Measurements from ENCODE around the gene ERC1.
"Not testable (repeated sequence)": the region's sequence is repeated elsewhere in the genome, so short reads cannot be mapped to it uniquely, and the experiment has no call there.

Gene ERC1

DNA sequence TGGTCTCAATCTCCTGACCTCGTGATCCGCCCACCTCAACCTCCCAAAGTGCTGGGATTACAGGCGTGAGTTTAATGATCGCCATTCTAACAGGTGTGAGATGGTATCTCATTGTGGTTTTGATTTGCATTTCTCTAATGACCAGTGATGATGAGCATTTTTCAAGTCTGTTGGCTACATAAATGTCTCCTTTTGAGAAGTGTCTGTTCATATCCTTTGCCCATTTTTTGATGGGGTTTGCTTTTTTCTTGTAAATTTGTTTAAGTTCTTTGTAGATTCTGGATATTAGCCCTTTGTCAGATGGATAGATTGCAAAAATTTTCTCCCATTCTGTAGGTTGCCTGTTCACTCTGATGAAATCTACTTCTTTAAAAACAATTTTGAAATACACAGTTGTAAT is 264.8 kb downstream of the ERC1 start:
- not testable (repeated sequence) for H3K27ac Mint-ChIP-seq, H3K27me3 Mint-ChIP-seq, ATAC-seq, H3K4me1 Mint-ChIP-seq, H3K4me3 Mint-ChIP-seq, H3K9me3 Mint-ChIP-seq
- peaks cover 30% of the 10 kb centered on the region for H3K36me3 Mint-ChIP-seq

DNA sequence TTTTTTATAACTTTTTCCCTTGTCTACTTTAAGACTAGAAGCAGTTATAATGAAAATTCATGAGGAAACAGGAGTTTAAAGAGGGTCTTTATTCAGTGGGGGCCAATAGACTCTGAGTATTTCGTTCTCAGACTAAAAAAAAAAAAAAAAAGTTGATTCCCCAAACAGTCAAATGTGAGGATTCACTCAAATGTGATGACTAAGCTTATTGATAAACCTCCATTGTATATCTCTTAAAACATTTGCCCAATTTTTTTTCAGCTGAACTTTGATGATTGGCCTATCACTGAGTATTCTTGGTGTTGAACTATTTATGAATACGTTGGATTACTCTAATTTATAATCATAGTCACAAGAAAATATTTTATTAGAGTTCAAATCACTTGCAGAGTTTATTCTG is 265.3 kb downstream of the ERC1 start:
- peaks cover 35% of the 10 kb centered on the region for H3K36me3 Mint-ChIP-seq
- ATAC-seq: no peak
- no peak overlapping the region for H3K27ac Mint-ChIP-seq
- H3K9me3 Mint-ChIP-seq: no peaks in the 10 kb centered on the region
- H3K4me1 Mint-ChIP-seq: no peaks in the 10 kb centered on the region
- H3K4me3 Mint-ChIP-seq: no peak overlapping the region
- H3K27me3 Mint-ChIP-seq: no peaks in the 10 kb centered on the region

- H3K4me3 Mint-ChIP-seq: no peak overlapping the region
- no peak for ATAC-seq
- H3K36me3 Mint-ChIP-seq: peaks cover 39% of the 10 kb centered on the region
- H3K4me1 Mint-ChIP-seq: no peaks in the 10 kb centered on the region
- no peaks in the 10 kb centered on the region for H3K27me3 Mint-ChIP-seq
- H3K9me3 Mint-ChIP-seq: no peaks in the 10 kb centered on the region
- no peak overlapping the region for H3K27ac Mint-ChIP-seq
Measured at GRCh38 chr12:1256991-1257390, 266.0 kb downstream of the ERC1 start.

- H3K9me3 Mint-ChIP-seq: no peaks in the 10 kb centered on the region
- H3K27ac Mint-ChIP-seq: no peak overlapping the region
- no peaks in the 10 kb centered on the region for H3K27me3 Mint-ChIP-seq
- peaks cover 66% of the 10 kb centered on the region for H3K36me3 Mint-ChIP-seq
- ATAC-seq: no peak
- H3K4me3 Mint-ChIP-seq: no peak overlapping the region
- H3K4me1 Mint-ChIP-seq: no peaks in the 10 kb centered on the region
Measured at GRCh38 chr12:1262011-1262410, 271.0 kb downstream of the ERC1 start.

DNA sequence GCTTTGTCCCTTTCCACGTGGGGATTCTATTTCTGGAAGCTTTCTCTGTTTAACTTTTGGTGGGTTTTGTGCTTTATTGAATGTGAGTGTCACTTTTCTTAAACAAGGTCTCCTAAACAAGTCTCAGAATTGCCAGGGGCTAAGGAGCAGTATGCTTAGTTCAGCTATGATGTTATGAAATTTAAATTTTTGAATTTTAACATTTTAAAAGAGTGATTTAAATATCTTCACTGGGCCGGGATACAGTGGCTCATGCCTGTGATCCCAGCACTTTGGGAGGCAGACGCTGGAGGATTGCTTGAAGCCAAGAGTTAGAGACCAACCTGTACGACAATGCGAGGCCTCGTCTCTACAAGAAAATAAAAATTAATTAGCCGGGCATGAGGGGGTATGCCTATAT is 276.2 kb downstream of the ERC1 start:
- Mint-ChIP-seq H3K4me3 (no peak overlapping the region), H3K4me1 (peaks cover 8% of the 10 kb centered on the region), H3K27me3 (no peaks in the 10 kb centered on the region), H3K36me3 (peaks cover 65% of the 10 kb centered on the region), H3K27ac (no peak overlapping the region), H3K9me3 (no peaks in the 10 kb centered on the region)
- no peak for ATAC-seq

DNA sequence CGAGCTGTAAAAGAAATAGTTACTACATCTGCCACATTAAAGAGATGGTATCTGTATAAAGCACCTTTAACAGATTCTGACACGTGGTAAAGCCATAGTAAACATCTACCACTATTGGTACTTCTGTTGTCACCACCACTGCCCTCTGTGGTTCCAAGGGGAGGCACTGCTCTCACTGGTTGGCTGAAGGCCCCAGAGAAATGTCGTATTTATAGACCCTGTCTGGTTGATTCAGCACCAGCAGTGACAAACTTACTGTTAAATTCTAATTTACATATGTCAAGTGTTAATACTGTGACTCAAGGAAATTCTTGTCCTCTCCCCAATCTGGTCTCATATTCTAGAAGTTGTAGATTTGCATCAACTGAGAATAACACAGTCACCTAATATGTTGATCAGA is 281.1 kb downstream of the ERC1 start:
- no peaks in the 10 kb centered on the region for H3K27me3 Mint-ChIP-seq
- ATAC-seq: no peak
- H3K27ac Mint-ChIP-seq: no peak overlapping the region
- H3K4me1 Mint-ChIP-seq: peaks cover 8% of the 10 kb centered on the region
- no peaks in the 10 kb centered on the region for H3K9me3 Mint-ChIP-seq
- no peak overlapping the region for H3K4me3 Mint-ChIP-seq
- H3K36me3 Mint-ChIP-seq: peaks cover 37% of the 10 kb centered on the region

GRCh38 chr12:1273051-1273450 is 282.0 kb downstream of the ERC1 start:
- Mint-ChIP-seq H3K4me3 (no peak overlapping the region), H3K9me3 (no peaks in the 10 kb centered on the region), H3K27ac (no peak overlapping the region), H3K27me3 (no peaks in the 10 kb centered on the region), H3K36me3 (peaks cover 37% of the 10 kb centered on the region), H3K4me1 (peaks cover 8% of the 10 kb centered on the region)
- ATAC-seq: no peak

DNA sequence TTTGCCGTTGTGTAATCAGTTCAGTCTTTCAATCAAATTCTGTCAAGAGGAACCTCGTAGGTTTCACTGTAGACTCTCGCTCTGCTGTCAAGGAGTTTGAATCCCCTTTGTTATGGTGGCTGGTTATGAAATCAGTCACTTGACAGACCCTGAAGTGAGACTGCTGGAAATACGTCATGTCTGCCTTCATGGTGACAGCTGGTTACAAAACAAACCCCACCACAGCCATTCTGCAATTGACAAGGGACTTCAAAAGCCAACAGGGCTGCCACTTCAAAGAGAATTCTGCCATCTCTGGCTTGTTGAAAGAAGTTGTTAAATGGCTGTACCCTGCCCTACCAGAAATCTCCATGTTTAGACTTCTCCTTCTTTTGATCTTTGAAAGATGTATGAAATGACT is 286.9 kb downstream of the ERC1 start:
- no peaks in the 10 kb centered on the region for H3K27me3 Mint-ChIP-seq
- no peaks in the 10 kb centered on the region for H3K9me3 Mint-ChIP-seq
- ATAC-seq: no peak
- no peak overlapping the region for H3K4me3 Mint-ChIP-seq
- no peak overlapping the region for H3K27ac Mint-ChIP-seq
- H3K36me3 Mint-ChIP-seq: peaks cover 17% of the 10 kb centered on the region
- no peaks in the 10 kb centered on the region for H3K4me1 Mint-ChIP-seq

DNA sequence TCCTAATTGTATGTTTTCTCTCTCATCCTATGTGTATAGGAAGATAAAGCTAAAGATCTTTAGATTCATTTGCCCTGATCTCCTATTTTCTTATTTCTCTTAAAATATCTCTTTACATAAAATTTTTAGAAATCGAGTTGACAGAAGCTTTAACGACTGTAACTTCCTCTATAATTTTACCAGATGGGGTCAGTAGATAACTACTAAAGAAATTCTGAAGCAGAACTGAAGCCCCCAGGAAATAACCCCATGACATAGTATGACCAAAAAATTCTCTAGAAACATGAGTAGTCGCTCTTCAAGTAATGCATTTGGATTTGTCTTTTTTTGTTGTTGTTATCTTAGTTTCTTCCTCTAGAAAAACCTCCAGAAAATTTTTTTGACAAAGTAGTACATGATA is 288.0 kb downstream of the ERC1 start:
- Mint-ChIP-seq H3K27me3 (no peaks in the 10 kb centered on the region), H3K27ac (no peak overlapping the region), H3K36me3 (peaks cover 17% of the 10 kb centered on the region), H3K4me3 (no peak overlapping the region), H3K9me3 (no peaks in the 10 kb centered on the region), H3K4me1 (no peaks in the 10 kb centered on the region)
- ATAC-seq: no peak

DNA sequence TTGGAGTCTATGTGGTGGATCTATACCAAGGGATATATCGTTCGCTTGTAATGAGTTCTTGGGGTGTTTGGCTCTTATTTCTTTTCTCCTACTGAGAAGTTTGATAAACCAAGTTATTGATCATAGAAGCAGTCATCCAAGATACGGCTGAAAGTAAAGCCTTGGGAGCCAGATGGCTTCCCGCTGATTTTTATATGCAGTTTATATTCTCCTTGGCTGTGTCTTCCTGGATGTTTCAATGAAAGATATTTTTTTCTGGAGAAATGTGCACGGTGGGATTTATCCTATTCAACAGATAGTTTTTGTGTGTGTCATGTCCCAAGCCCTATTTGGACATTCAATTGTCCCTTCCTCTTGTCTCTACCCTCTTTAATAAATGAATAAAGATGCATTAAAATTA is 289.0 kb downstream of the ERC1 start:
- Mint-ChIP-seq H3K36me3 (peaks cover 16% of the 10 kb centered on the region), H3K4me1 (no peaks in the 10 kb centered on the region)

DNA sequence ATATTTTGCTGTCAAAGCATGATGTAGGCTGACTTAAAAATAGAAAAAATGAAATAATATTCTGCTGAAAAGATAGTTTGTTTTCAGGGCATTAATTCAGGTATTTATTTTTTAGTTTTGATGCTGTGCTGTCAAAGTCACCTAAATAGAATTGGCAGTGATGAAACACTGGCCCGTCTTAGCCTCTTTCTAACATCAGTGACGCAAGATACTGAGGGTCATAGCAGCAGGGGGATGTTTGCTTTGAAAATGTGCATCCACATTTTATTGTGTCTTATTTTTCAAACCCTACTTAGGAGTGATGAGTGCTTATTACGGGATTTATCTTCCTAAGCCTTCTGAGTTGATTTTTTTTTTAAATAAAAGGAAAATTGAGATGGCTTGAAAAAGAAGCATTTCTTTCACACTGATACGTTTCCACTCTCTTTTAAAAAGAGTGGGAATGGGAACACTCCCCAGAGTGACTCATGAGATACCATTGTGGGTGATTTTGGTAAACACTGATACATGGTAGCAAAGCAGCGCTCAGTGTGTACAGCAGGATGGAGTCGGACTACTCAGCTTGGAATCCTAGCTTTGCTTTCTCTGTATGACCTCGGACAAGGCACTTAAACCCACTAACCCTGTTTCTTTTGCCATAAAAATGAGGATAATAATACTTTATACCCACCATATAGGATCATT is 290.8 kb downstream of the ERC1 start:
- peaks cover 16% of the 10 kb centered on the region for H3K36me3 Mint-ChIP-seq
- no peaks in the 10 kb centered on the region for H3K9me3 Mint-ChIP-seq
- no peaks in the 10 kb centered on the region for H3K27me3 Mint-ChIP-seq
- H3K4me3 Mint-ChIP-seq: no peak overlapping the region
- no peak overlapping the region for H3K27ac Mint-ChIP-seq
- no peaks in the 10 kb centered on the region for H3K4me1 Mint-ChIP-seq
- ATAC-seq: no peak

More for the DNA sequence above, 289.0 kb downstream of the ERC1 start:
- Mint-ChIP-seq H3K27me3 (no peaks in the 10 kb centered on the region), H3K9me3 (no peaks in the 10 kb centered on the region), H3K4me3 (no peak overlapping the region), H3K27ac (no peak overlapping the region)
- no peak for ATAC-seq

- Mint-ChIP-seq H3K9me3 (no peaks in the 10 kb centered on the region), H3K36me3 (peaks cover 16% of the 10 kb centered on the region), H3K4me1 (no peaks in the 10 kb centered on the region), H3K27ac (no peak overlapping the region), H3K4me3 (no peak overlapping the region), H3K27me3 (no peaks in the 10 kb centered on the region)
- ATAC-seq: no peak
Measured at GRCh38 chr12:1282670-1283315, 291.8 kb downstream of the ERC1 start.

GRCh38 chr12:1283316-1283715 is 292.3 kb downstream of the ERC1 start:
- ATAC-seq: no peak
- no peak overlapping the region for H3K27ac Mint-ChIP-seq
- H3K27me3 Mint-ChIP-seq: no peaks in the 10 kb centered on the region
- peaks cover 16% of the 10 kb centered on the region for H3K36me3 Mint-ChIP-seq
- no peak overlapping the region for H3K4me3 Mint-ChIP-seq
- H3K9me3 Mint-ChIP-seq: no peaks in the 10 kb centered on the region
- H3K4me1 Mint-ChIP-seq: no peaks in the 10 kb centered on the region

DNA sequence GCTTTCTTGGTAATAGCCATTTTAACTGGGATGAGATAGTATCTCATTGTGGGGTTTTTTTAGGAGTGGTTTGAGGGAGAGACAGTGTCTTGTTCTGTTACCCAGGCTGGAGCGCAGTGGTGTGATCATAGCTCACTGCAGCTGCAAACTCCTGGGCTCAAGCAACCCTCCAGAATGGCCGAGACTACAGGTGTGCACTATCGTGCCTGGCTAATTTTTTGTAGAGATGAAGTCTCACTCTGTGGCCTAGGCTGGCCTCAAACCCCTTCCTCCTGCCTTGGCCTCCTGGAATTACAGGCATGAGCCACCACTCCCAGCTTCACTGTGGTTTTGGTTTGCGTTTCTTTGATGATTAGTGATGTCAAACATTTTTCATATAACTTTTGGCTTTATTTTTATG is 293.6 kb downstream of the ERC1 start:
- no peaks in the 10 kb centered on the region for H3K4me1 Mint-ChIP-seq

GRCh38 chr12:1287446-1287975 is 296.5 kb downstream of the ERC1 start:
- ATAC-seq: no peak
- H3K27me3 Mint-ChIP-seq: no peaks in the 10 kb centered on the region
- H3K27ac Mint-ChIP-seq: no peak overlapping the region
- H3K4me1 Mint-ChIP-seq: no peaks in the 10 kb centered on the region
- H3K9me3 Mint-ChIP-seq: no peaks in the 10 kb centered on the region
- peaks cover 35% of the 10 kb centered on the region for H3K36me3 Mint-ChIP-seq
- no peak overlapping the region for H3K4me3 Mint-ChIP-seq

More for the DNA sequence above, 293.6 kb downstream of the ERC1 start:
- Mint-ChIP-seq H3K27ac (no peak overlapping the region), H3K4me3 (no peak overlapping the region), H3K27me3 (no peaks in the 10 kb centered on the region), H3K36me3 (peaks cover 18% of the 10 kb centered on the region), H3K9me3 (no peaks in the 10 kb centered on the region)
- ATAC-seq: no peak

DNA sequence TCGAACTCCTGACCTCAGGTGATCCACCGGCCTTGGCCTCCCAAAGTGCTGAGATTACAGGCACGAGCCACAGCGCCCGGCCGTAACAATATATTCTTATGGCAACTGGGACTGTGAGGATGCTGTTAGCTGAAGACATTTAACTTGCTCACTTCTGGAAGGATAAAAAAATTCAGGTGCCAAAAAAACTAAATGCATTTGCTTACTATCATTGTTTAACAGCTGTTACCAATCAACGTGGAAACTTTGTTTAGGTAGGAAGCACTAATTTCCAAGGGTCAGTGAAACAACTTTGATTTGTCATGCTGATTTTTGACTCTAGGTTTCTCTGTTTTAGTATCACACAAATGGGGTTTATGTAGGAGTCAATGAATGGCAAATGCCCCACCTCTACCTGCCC is 297.3 kb downstream of the ERC1 start:
- H3K36me3 Mint-ChIP-seq: peaks cover 36% of the 10 kb centered on the region
- ATAC-seq: no peak
- H3K9me3 Mint-ChIP-seq: no peaks in the 10 kb centered on the region
- H3K4me1 Mint-ChIP-seq: no peaks in the 10 kb centered on the region
- H3K27me3 Mint-ChIP-seq: no peaks in the 10 kb centered on the region
- no peak overlapping the region for H3K27ac Mint-ChIP-seq
- H3K4me3 Mint-ChIP-seq: no peak overlapping the region
